HG02885 (cell line): Measurements from ENCODE around the gene KRTAP5-9.
"Not testable (repeated sequence)": the region's sequence is repeated elsewhere in the genome, so short reads cannot be mapped to it uniquely, and the experiment has no call there.

Source experiments
- ATAC-seq: cut with Tn5 transposase; IDR thresholded peaks from one replicate; pipeline ENCODE4 v1.9.1; 2021; ENCODE audit warnings: mild to moderate bottlenecking; ENCODE audit not compliant: unreplicated experiment, poor library complexity

The KRTAP5-9 gene

GRCh38 chr11:71548120-71548519 lies at the start of gene KRTAP5-9:
TSS of gene KRTAP5-9 (plus strand) at chr11:71548420. CDS start at chr11:71548658, 238 bp downstream.
- ATAC-seq, result no peak

- no peak for ATAC-seq
Observed at GRCh38 chr11:71499125-71499524, 49.1 kb upstream of the KRTAP5-9 start.

- ATAC-seq, result no peak
Observed at GRCh38 chr11:71499546-71499945, 48.7 kb upstream of the KRTAP5-9 start.

- ATAC-seq, result no peak
Observed at GRCh38 chr11:71500601-71501021, 47.6 kb upstream of the KRTAP5-9 start.

GRCh38 chr11:71501071-71501985 lies 46.9 kb upstream of the KRTAP5-9 start:
- no peak for ATAC-seq

GRCh38 chr11:71502026-71502425 lies 46.2 kb upstream of the KRTAP5-9 start:
- ATAC-seq, result no peak

- no peak for ATAC-seq
Observed at GRCh38 chr11:71502871-71503435, 45.3 kb upstream of the KRTAP5-9 start.

- ATAC-seq, result no peak
Observed at GRCh38 chr11:71504531-71504930, 43.7 kb upstream of the KRTAP5-9 start.

GRCh38 chr11:71505001-71505400 lies 43.2 kb upstream of the KRTAP5-9 start:
- ATAC-seq, result no peak

GRCh38 chr11:71505781-71506180 lies 42.4 kb upstream of the KRTAP5-9 start:
- ATAC-seq, result no peak

- no peak for ATAC-seq
Observed at GRCh38 chr11:71507102-71507501, 41.1 kb upstream of the KRTAP5-9 start.

GRCh38 chr11:71518506-71519471 lies 29.4 kb upstream of the KRTAP5-9 start:
- ATAC-seq, result no peak

GRCh38 chr11:71519546-71519945 lies 28.7 kb upstream of the KRTAP5-9 start:
- ATAC-seq, result no peak

GRCh38 chr11:71525188-71525937 lies 22.9 kb upstream of the KRTAP5-9 start:
- no peak for ATAC-seq

GRCh38 chr11:71525938-71526495 lies 22.2 kb upstream of the KRTAP5-9 start:
- ATAC-seq, result no peak

- not testable (repeated sequence) for ATAC-seq
Observed at GRCh38 chr11:71526796-71527575, 21.2 kb upstream of the KRTAP5-9 start, which contains the start of gene KRTAP5-7. TSS of gene KRTAP5-7 (plus strand) at chr11:71527267. CDS start at chr11:71527301, 34 bp downstream.

- ATAC-seq, result no peak
Observed at GRCh38 chr11:71527576-71528210, 20.5 kb upstream of the KRTAP5-9 start.

GRCh38 chr11:71530602-71531001 lies 17.6 kb upstream of the KRTAP5-9 start:
- ATAC-seq, result no peak
